Smooth muscle cell (in vitro differentiated cells): ENCODE measurements around the gene SOWAHD. TPM values are rescaled to one million over a fixed set of nuclear protein-coding genes. Genes with fewer than 3 reads are reported as not detected.

Experiments
- DNase-seq: peaks from one replicate; lab custom pipeline; 2025; ENCODE audit not compliant: unreplicated experiment; lab: John Stamatoyannopoulos, UW
- H2AFZ ChIP-seq: fragments of 200-600 bp; sonication (generic); 2 replicates; pipeline ENCODE4 v1.6.0; 2016; ENCODE audit warnings: antibody characterized with exemption, low read depth, mild to moderate bottlenecking
- H3F3A ChIP-seq: fragments of 200-600 bp; sonication (generic); 2 replicates; pipeline ENCODE4 v1.6.0; 2017; ENCODE audit warnings: antibody characterized with exemption, low read depth
- H3K27ac ChIP-seq: fragments of 200-600 bp; sonication (generic); 2 replicates; pipeline ENCODE4 v1.5.1; 2016; ENCODE audit warnings: low read depth, mild to moderate bottlenecking
- H3K27me3 ChIP-seq: fragments of 200-600 bp; sonication (generic); 2 replicates; pipeline ENCODE4 v1.6.1; 2016; ENCODE audit warnings: low read depth, mild to moderate bottlenecking
- H3K36me3 ChIP-seq: fragments of 200-600 bp; sonication (generic); 2 replicates; pipeline ENCODE4 v1.5.1; 2016; ENCODE audit warnings: low read depth
- H3K4me1 ChIP-seq: fragments of 200-600 bp; sonication (generic); 2 replicates; pipeline ENCODE4 v1.5.1; 2016; ENCODE audit warnings: low read depth
- H3K4me2 ChIP-seq: fragments of 200-600 bp; sonication (generic); 2 replicates; pipeline ENCODE4 v1.6.0; 2016; ENCODE audit warnings: mild to moderate bottlenecking
- H3K4me3 ChIP-seq: fragments of 200-600 bp; sonication (generic); 2 replicates; pipeline ENCODE4 v1.5.1; 2016; ENCODE audit warnings: mild to moderate bottlenecking
- H3K79me2 ChIP-seq: fragments of 200-600 bp; sonication (generic); 2 replicates; pipeline ENCODE4 v1.6.0; 2016; ENCODE audit warnings: low read depth, mild to moderate bottlenecking
- H3K9ac ChIP-seq: fragments of 200-600 bp; sonication (generic); 2 replicates; pipeline ENCODE4 v1.6.0; 2016; ENCODE audit warnings: low read depth
- H3K9me3 ChIP-seq: fragments of 200-600 bp; sonication (generic); replicated peaks from 2 replicates; pipeline ENCODE4 v1.5.1; 2016; ENCODE audit warnings: low read depth
- H4K20me1 ChIP-seq: fragments of 200-600 bp; sonication (generic); 2 replicates; pipeline ENCODE4 v1.6.0; 2016; ENCODE audit warnings: low read depth
- CTCF ChIP-seq: fragments of 200-600 bp; sonication (generic); IDR thresholded peaks from 2 replicates; pipeline ENCODE4 v1.5.1; 2017; ENCODE audit warnings: borderline replicate concordance, mild to moderate bottlenecking, antibody characterized with exemption; ENCODE audit not compliant: insufficient read depth, poor library complexity, severe bottlenecking
- WGBS: methylation state at CpG from one replicate; pipeline ENCODE4 v1.1.7; 2016; ENCODE audit warnings: low lambda C conversion rate; 5-methylcytosine and 5-hydroxymethylcytosine counted together
- polyA plus RNA-seq: library from polyadenylated mRNA; unstranded; fragments of >200 nt; fragmentation: Nextera tagmentation; extraction: Ambion mirVana; gene quantifications from 2 replicates; pipeline ENCODE4 v1.2.1, GENCODE V29; 2016
- total RNA-seq: library from RNA; depleted of rRNA; stranded (reverse); fragments of >200 nt; gene quantifications from 2 replicates; pipeline ENCODE4 v1.2.3, GENCODE V29; 2014

SOWAHD gene
- total and polyA plus RNA-seq, 2 experiments from 2014 or later: not detected

- no peak overlapping the region for H2AFZ ChIP-seq
- no peaks in the 10 kb centered on the region for H3K36me3 ChIP-seq
- H3K27ac ChIP-seq: no peak overlapping the region
- TF ChIP-seq CTCF: peak; percentile 52
- no peaks in the 10 kb centered on the region for H3K79me2 ChIP-seq
- DNase-seq: peak; percentile 2
- H4K20me1 ChIP-seq: no peaks in the 10 kb centered on the region
- WGBS: 51% methylated on average over 14 of the region's 14 CpGs
- no peaks in the 10 kb centered on the region for H3F3A ChIP-seq
- H3K4me2 ChIP-seq: no peak overlapping the region
- H3K4me3 ChIP-seq: no peak overlapping the region
- no peak overlapping the region for H3K9ac ChIP-seq
- H3K4me1 ChIP-seq: no peaks in the 10 kb centered on the region
- no peaks in the 10 kb centered on the region for H3K9me3 ChIP-seq
- no peaks in the 10 kb centered on the region for H3K27me3 ChIP-seq
Observed at GRCh38 chrX:119729408-119730201, 28.8 kb upstream of the SOWAHD start.

- 90% methylated on average over 7 of the region's 7 CpGs for WGBS
- H3K36me3 ChIP-seq: no peaks in the 10 kb centered on the region
- TF ChIP-seq CTCF: no peak
- no peaks in the 10 kb centered on the region for H3K27me3 ChIP-seq
- H3K79me2 ChIP-seq: no peaks in the 10 kb centered on the region
- H3K9ac ChIP-seq: no peak overlapping the region
- H3K4me1 ChIP-seq: no peaks in the 10 kb centered on the region
- no peak overlapping the region for H3K4me3 ChIP-seq
- H3F3A ChIP-seq: no peaks in the 10 kb centered on the region
- no peak overlapping the region for H3K4me2 ChIP-seq
- H3K9me3 ChIP-seq: no peaks in the 10 kb centered on the region
- no peak overlapping the region for H3K27ac ChIP-seq
- DNase-seq: no peak
- no peak overlapping the region for H2AFZ ChIP-seq
- no peaks in the 10 kb centered on the region for H4K20me1 ChIP-seq
Observed at GRCh38 chrX:119734897-119735339, 23.5 kb upstream of the SOWAHD start.

GRCh38 chrX:119735467-119735866 is 22.9 kb upstream of the SOWAHD start:
- H3K9me3 ChIP-seq: no peaks in the 10 kb centered on the region
- no peak overlapping the region for H3K4me3 ChIP-seq
- no peak for TF ChIP-seq CTCF
- H3K27me3 ChIP-seq: no peaks in the 10 kb centered on the region
- no peaks in the 10 kb centered on the region for H3F3A ChIP-seq
- H2AFZ ChIP-seq: no peak overlapping the region
- H3K27ac ChIP-seq: no peak overlapping the region
- 91% methylated on average over 6 of the region's 6 CpGs for WGBS
- no peaks in the 10 kb centered on the region for H3K4me1 ChIP-seq
- no peak for DNase-seq
- H3K4me2 ChIP-seq: no peak overlapping the region
- no peak overlapping the region for H3K9ac ChIP-seq
- no peaks in the 10 kb centered on the region for H3K36me3 ChIP-seq
- no peaks in the 10 kb centered on the region for H3K79me2 ChIP-seq
- H4K20me1 ChIP-seq: no peaks in the 10 kb centered on the region
